Fibroblast of mammary gland (primary cell): ENCODE data around the gene PCBP1.
A peak's percentile ranks its signal among the peaks of the same experiment; 100 is the strongest.

ENCODE experiments used
- DNase-seq: peaks from one replicate; pipeline ENCODE4 v3.0.0-alpha.2; 2010; ENCODE audit warnings: low read depth
- H3K4me3 ChIP-seq: 2 replicates; pipeline ENCODE4 v1.5.1; 2011; ENCODE audit warnings: low read depth, mild to moderate bottlenecking, low read length, moderate library complexity; ENCODE audit not compliant: control insufficient read depth
- TF ChIP-seq, protein P1 (sequence below): conservative IDR thresholded peaks from 2 replicates; pipeline ENCODE4 v1.5.1; 2011; ENCODE audit warnings: low read depth, low read length, inconsistent platforms; ENCODE audit not compliant: control insufficient read depth, insufficient read depth

The PCBP1 gene

DNA sequence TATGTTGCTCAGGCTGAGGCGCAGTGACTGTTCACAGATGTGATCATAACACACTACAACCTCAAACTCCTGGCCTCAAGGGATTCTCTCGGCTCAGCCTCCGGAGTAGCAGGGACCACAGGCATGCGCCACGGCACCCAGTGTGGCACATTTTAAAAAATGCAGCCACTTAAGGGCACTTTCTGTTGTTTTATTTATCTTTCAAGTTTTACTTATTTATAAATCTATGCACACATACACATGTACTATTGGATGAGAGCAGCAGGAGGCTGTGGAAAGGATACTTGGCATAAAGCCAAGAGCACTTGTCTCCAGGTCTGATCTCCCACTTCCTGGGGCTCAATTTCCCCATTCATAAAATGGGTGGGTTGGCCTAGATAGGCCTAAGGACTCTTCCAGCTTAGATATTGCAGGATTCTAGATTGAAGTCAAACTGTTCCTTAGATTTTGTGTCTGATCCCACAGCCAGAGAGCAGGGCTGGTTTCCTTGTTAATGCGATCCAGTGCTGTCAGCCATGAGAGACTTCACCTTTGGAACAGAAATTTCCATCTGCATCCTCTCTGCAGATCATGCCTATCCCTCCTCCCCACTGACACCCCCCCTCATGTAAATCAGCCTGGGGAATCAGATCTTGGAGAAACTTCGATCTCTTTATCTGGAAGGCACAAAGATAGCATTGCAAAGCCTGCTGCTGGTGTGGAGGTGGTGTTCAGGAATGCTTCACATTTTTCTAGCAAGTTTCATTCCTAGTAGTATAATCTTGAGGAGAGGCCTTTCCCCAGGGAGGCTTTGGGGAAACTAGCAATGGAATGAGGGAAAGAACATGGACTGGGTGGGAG is 24.7 kb downstream of the PCBP1 start:
- no peak overlapping the region for H3K4me3 ChIP-seq
- DNase-seq: peak; percentile 80
- TF ChIP-seq, protein P1, sequence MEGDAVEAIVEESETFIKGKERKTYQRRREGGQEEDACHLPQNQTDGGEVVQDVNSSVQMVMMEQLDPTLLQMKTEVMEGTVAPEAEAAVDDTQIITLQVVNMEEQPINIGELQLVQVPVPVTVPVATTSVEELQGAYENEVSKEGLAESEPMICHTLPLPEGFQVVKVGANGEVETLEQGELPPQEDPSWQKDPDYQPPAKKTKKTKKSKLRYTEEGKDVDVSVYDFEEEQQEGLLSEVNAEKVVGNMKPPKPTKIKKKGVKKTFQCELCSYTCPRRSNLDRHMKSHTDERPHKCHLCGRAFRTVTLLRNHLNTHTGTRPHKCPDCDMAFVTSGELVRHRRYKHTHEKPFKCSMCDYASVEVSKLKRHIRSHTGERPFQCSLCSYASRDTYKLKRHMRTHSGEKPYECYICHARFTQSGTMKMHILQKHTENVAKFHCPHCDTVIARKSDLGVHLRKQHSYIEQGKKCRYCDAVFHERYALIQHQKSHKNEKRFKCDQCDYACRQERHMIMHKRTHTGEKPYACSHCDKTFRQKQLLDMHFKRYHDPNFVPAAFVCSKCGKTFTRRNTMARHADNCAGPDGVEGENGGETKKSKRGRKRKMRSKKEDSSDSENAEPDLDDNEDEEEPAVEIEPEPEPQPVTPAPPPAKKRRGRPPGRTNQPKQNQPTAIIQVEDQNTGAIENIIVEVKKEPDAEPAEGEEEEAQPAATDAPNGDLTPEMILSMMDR: no peak

DNA sequence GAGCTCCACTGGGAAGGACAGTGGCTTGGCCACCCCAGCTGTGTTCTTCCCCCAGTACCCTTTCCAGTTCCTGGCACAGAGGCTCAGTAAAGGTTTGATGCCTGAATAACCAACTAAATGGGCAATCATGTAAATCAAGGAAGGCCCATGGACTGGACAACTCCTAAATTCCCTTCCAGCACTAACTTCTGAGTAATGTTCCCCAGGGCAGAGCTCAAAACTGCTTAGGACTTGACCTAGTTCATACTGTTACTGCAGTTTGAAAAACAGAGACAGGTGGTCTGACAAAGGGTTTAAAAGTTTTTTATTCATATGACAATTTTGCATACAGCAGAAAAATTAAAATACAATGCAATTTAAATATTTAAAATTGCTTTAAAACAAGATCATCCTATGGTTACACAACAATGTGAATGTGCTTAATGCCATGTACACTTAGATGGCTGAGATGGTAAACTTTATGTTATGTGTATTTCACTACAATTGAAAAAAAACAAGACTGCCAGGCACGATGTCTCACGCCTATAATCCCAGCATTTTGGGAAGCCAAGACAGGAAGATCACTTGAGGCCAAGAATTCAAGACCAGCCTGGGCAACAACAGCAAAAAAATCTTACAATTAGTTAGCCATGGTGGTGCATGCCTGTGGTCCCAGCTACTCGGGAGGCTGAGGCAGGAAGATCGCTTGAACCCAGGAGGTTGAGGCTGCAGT is 26.2 kb downstream of the PCBP1 start:
- H3K4me3 ChIP-seq: no peak overlapping the region

DNA sequence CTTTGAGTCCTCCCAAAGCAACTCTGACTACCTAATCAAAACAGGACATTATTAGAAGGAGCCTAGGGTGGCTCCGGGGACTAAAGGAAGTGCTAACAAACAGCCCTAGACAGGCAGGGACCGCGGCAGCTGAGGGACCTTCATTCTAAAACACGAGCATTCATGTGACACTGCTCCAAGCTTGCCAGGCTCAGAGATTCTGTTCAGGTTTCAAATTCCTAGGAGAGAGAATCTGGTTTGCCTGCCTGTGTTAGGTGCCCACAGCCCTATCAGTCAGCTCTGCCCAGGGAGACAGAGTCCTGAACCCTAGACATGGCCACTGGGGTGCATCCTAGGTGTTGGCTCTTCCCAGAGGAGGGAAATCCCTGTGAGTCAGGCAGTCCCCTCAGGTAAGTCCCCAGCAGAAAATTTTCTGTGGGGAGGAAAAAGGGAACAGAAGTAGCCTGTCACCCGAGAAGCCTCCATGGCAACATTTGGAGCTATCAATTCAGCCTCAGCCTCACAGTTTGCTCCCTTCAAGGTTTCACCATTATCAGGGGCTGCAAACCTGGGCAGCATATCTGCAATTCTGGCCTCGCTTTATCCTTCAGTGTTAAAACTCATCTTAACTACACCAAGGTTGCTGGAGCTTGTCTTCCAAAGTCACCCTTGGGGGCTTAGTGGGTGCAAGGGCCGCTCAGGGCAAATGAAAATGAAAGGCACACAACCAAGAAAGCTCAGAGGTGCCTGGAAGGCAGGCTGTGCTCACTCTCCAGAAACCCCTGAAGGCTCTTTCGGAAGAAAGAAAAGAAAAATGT is 28.6 kb downstream of the PCBP1 start:
- no peak for DNase-seq
- no peak overlapping the region for H3K4me3 ChIP-seq
- TF ChIP-seq, protein P1: no peak

More for the DNA sequence above, 26.2 kb downstream of the PCBP1 start:
- no peak for DNase-seq
- TF ChIP-seq, protein P1: no peak

DNA sequence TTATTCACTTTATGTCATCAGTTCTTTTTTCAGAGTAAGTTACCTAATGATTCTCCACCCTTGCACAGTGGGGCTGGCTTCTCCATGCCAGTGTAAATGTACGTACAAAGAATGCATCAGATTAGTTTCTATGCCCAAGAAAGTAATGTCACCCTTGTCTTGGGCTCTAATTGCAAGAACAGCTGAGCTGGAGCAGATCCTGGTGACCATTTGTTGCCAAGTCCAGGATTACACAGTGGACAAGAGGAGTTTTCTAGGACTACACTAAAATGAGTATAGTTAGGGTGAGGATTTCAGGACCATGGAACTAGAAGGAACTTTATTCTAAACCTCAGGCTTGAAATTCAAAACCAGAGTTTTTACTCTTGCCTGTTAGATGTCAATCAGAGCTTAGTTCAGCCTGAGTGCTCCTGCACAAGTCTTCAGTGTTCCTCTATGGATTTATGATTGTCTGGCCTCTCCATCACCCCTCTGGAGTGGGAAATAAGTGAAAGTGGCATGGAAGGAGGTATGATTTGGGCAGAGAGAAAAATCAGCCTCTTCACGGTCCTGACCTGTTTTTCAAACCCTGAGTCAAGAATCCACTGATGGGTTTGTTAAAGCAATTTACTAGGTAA is 29.8 kb downstream of the PCBP1 start:
- TF ChIP-seq, protein P1: no peak
- DNase-seq: no peak
- no peak overlapping the region for H3K4me3 ChIP-seq

DNA sequence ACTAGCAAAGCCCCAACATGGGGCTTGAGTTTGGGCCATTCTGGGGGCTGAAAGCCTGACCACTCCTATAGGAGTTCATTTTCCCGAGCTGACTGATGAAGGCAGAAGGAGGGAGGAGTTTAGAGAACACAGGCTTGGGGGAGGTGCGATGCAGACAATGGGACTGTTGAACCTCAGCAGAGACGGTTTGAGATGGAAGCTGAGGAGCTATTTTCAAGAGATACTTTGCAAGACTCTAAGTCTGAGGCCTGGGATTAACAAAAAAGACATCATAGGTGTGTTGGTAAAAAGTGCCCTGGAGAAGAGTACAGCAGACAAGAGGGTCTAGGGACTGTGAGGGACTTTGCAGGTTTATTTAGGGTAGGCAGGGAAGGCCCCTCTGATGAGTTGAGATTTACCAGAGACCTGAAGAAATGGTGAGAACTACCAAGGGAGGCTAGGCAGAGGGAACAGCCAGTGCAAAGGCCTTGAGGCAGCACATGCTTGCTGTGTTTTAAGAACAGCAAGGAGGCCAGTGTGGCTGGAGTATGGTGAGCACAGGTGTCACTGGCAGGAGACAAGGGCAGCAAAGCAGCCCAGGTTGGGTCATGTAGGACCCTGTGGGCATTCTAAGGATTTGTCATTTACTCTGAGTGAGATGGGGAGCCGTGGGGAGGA is 31.6 kb downstream of the PCBP1 start:
- H3K4me3 ChIP-seq: no peak overlapping the region
- TF ChIP-seq, protein P1: no peak
- no peak for DNase-seq
